ENCODE data around the gene GNGT2.
"Not testable (repeated sequence)": the region's sequence is repeated elsewhere in the genome, so short reads cannot be mapped to it uniquely, and the experiment has no call there.

DNA sequence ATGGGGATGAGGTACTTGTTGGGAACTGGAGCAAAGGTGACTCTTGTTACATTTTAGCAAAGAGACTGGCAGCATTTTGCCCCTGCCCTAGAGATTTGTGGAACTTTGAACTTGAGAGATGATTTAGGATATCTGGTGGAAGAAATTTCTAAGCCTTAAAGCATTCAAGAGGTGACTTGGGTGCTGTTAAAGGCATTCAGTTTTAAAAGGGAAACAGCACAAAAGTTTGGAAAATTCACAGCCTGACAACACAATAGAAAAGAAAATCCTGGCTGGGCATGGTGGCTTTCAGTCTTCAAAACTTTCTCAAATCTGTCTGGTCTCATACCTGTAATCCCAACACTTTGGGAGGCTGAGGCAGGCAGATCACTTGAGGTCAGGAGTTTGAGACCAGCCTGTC lies 25.9 kb downstream of the GNGT2 start:
- TF ChIP-seq, protein P1, sequence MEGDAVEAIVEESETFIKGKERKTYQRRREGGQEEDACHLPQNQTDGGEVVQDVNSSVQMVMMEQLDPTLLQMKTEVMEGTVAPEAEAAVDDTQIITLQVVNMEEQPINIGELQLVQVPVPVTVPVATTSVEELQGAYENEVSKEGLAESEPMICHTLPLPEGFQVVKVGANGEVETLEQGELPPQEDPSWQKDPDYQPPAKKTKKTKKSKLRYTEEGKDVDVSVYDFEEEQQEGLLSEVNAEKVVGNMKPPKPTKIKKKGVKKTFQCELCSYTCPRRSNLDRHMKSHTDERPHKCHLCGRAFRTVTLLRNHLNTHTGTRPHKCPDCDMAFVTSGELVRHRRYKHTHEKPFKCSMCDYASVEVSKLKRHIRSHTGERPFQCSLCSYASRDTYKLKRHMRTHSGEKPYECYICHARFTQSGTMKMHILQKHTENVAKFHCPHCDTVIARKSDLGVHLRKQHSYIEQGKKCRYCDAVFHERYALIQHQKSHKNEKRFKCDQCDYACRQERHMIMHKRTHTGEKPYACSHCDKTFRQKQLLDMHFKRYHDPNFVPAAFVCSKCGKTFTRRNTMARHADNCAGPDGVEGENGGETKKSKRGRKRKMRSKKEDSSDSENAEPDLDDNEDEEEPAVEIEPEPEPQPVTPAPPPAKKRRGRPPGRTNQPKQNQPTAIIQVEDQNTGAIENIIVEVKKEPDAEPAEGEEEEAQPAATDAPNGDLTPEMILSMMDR (IDR thresholded peaks at IDR 0.05) = not testable (repeated sequence)
- not testable (repeated sequence) for TF ChIP-seq POLR2AphosphoS5 (IDR thresholded peaks at IDR 0.05; ENCODE audit: low read depth, low read length)
